Neural progenitor cell (in vitro differentiated cells): Measurements from ENCODE around the gene SLC6A7. TPM values are rescaled to one million over a fixed set of nuclear protein-coding genes. Genes with fewer than 3 reads are reported as not detected.

Source experiments
- DNase-seq: peaks from one replicate; pipeline ENCODE4 v3.0.0-alpha.2; 2016; ENCODE audit warnings: low spot score
- H2AFZ ChIP-seq: fragments of 200-600 bp; sonication (generic); replicated peaks from 2 replicates; pipeline ENCODE4 v1.6.1; 2016; ENCODE audit warnings: antibody characterized with exemption
- H3F3A ChIP-seq: fragments of 200-600 bp; sonication (generic); 2 replicates; pipeline ENCODE4 v1.6.1; 2016; ENCODE audit warnings: antibody characterized with exemption, low read depth
- H3K27ac ChIP-seq: fragments of 200-600 bp; sonication (generic); 2 replicates; pipeline ENCODE4 v1.5.1; 2016; ENCODE audit warnings: mild to moderate bottlenecking
- H3K27me3 ChIP-seq: fragments of 200-600 bp; sonication (generic); 2 replicates; pipeline ENCODE4 v1.6.1; 2016; ENCODE audit warnings: mild to moderate bottlenecking, moderate library complexity
- H3K36me3 ChIP-seq: fragments of 200-600 bp; sonication (generic); 2 replicates; pipeline ENCODE4 v1.5.1; 2016
- H3K4me1 ChIP-seq: fragments of 200-600 bp; sonication (generic); 2 replicates; pipeline ENCODE4 v1.6.1; 2016; ENCODE audit warnings: mixed run types
- H3K4me2 ChIP-seq: fragments of 200-600 bp; sonication (generic); 2 replicates; pipeline ENCODE4 v1.6.1; 2016
- H3K4me3 ChIP-seq: fragments of 200-600 bp; sonication (generic); 2 replicates; pipeline ENCODE4 v1.5.1; 2016
- H3K79me2 ChIP-seq: fragments of 200-600 bp; sonication (generic); 2 replicates; pipeline ENCODE4 v1.6.1; 2016; ENCODE audit warnings: low read depth
- H3K9ac ChIP-seq: fragments of 200-600 bp; sonication (generic); 2 replicates; pipeline ENCODE4 v1.6.1; 2016
- H3K9me3 ChIP-seq: fragments of 200-600 bp; sonication (generic); 2 replicates; pipeline ENCODE4 v1.5.1; 2016; ENCODE audit warnings: low read depth
- H4K20me1 ChIP-seq: fragments of 200-600 bp; sonication (generic); 2 replicates; pipeline ENCODE4 v1.6.1; 2016; ENCODE audit warnings: low read depth
- H3K27ac Mint-ChIP-seq: 3 replicates; pipeline ENCODE4 v1.8.0; 2021; ENCODE audit warnings: mixed read lengths
- H3K27me3 Mint-ChIP-seq: 2 replicates; pipeline ENCODE4 v1.8.0; 2022; ENCODE audit warnings: low read depth, mild to moderate bottlenecking, inconsistent platforms, moderate library complexity, mixed read lengths; ENCODE audit not compliant: insufficient read depth
- H3K36me3 Mint-ChIP-seq: 3 replicates; pipeline ENCODE4 v1.8.0; 2021; ENCODE audit warnings: mixed read lengths
- H3K4me1 Mint-ChIP-seq: 3 replicates; pipeline ENCODE4 v1.8.0; 2021; ENCODE audit warnings: mixed read lengths
- H3K4me3 Mint-ChIP-seq: 3 replicates; pipeline ENCODE4 v1.8.0; 2021; ENCODE audit warnings: mild to moderate bottlenecking, moderate library complexity, mixed read lengths
- H3K9me3 Mint-ChIP-seq: 3 replicates; pipeline ENCODE4 v1.8.0; 2020; ENCODE audit warnings: mixed read lengths
- CTCF ChIP-seq: fragments of 200-600 bp; sonication (generic); IDR thresholded peaks from 2 replicates; pipeline ENCODE4 v1.5.1; 2017; ENCODE audit warnings: antibody characterized with exemption, mild to moderate bottlenecking
- EZH2 ChIP-seq: fragments of 200-600 bp; sonication (generic); IDR thresholded peaks from 2 replicates; pipeline ENCODE4 v1.6.1; 2017; ENCODE audit warnings: antibody characterized with exemption, mild to moderate bottlenecking, moderate library complexity
- EZH2phosphoT487 ChIP-seq: fragments of 200-600 bp; sonication (generic); IDR thresholded peaks from 2 replicates; pipeline ENCODE4 v1.6.1; 2017; ENCODE audit warnings: antibody characterized with exemption
- total RNA-seq: library from RNA; depleted of rRNA; stranded (reverse); fragments of >200 nt; gene quantifications from 2 replicates; pipeline ENCODE4 v1.2.3, GENCODE V29; 2015; ENCODE audit warnings: low replicate concordance

Gene SLC6A7
- total RNA-seq, 1 donor from 2014 or later: not detected

- H3K4me3 Mint-ChIP-seq: no peak overlapping the region
- no peaks in the 10 kb centered on the region for H3K79me2 ChIP-seq
- H3K36me3 ChIP-seq: no peaks in the 10 kb centered on the region
- H3K27me3 ChIP-seq: peaks cover under 1% of the 10 kb centered on the region
- no peak for DNase-seq
- no peaks in the 10 kb centered on the region for H4K20me1 ChIP-seq
- no peak overlapping the region for H2AFZ ChIP-seq
- H3K4me2 ChIP-seq: no peak overlapping the region
- H3K9ac ChIP-seq: no peak overlapping the region
- H3K4me1 ChIP-seq: peaks cover 19% of the 10 kb centered on the region
- H3K27me3 Mint-ChIP-seq: peaks cover 17% of the 10 kb centered on the region
- peaks cover 51% of the 10 kb centered on the region for H3K4me1 Mint-ChIP-seq
- H3K27ac Mint-ChIP-seq: peak overlapping the region; percentile 91
- H3K4me3 ChIP-seq: no peak overlapping the region
- H3K36me3 Mint-ChIP-seq: no peaks in the 10 kb centered on the region
- no peaks in the 10 kb centered on the region for H3K9me3 Mint-ChIP-seq
- H3F3A ChIP-seq: peaks cover 9% of the 10 kb centered on the region
- no peak overlapping the region for H3K27ac ChIP-seq
- no peaks in the 10 kb centered on the region for H3K9me3 ChIP-seq
- no peak for TF ChIP-seq EZH2phosphoT487
- no peak for TF ChIP-seq EZH2
- no peak for TF ChIP-seq CTCF
Measured at GRCh38 chr5:150158170-150158949, 31.5 kb upstream of the SLC6A7 start.

GRCh38 chr5:150159031-150159430 is 30.8 kb upstream of the SLC6A7 start:
- Histone ChIP-seq H3K9me3 (no peaks in the 10 kb centered on the region), H3K27ac (no peak overlapping the region), H3F3A (peaks cover 9% of the 10 kb centered on the region), H3K79me2 (no peaks in the 10 kb centered on the region), H4K20me1 (no peaks in the 10 kb centered on the region), H3K36me3 (no peaks in the 10 kb centered on the region), H3K4me1 (peaks cover 16% of the 10 kb centered on the region), H3K27me3 (peaks cover 7% of the 10 kb centered on the region), H3K4me2 (no peak overlapping the region), H2AFZ (no peak overlapping the region), H3K9ac (no peak overlapping the region), H3K4me3 (no peak overlapping the region)
- Mint-ChIP-seq H3K36me3 (no peaks in the 10 kb centered on the region), H3K9me3 (no peaks in the 10 kb centered on the region), H3K4me3 (no peak overlapping the region), H3K27ac (peak overlapping the region; percentile 91), H3K4me1 (peaks cover 51% of the 10 kb centered on the region), H3K27me3 (peaks cover 16% of the 10 kb centered on the region)
- TF ChIP-seq EZH2 (no peak), CTCF (no peak), EZH2phosphoT487 (no peak)
- no peak for DNase-seq

- H3K27ac Mint-ChIP-seq: no peak overlapping the region
- H3K79me2 ChIP-seq: no peaks in the 10 kb centered on the region
- no peak for TF ChIP-seq CTCF
- TF ChIP-seq EZH2: no peak
Measured at GRCh38 chr5:150159741-150160179, 30.1 kb upstream of the SLC6A7 start.

More at GRCh38 chr5:150159741-150160179, 30.1 kb upstream of the SLC6A7 start:
- no peak overlapping the region for H3K4me2 ChIP-seq
- Mint-ChIP-seq H3K4me1 (peaks cover 52% of the 10 kb centered on the region), H3K9me3 (no peaks in the 10 kb centered on the region), H3K27me3 (peaks cover 14% of the 10 kb centered on the region), H3K4me3 (no peak overlapping the region), H3K36me3 (no peaks in the 10 kb centered on the region)
- no peaks in the 10 kb centered on the region for H3K9me3 ChIP-seq
- DNase-seq: no peak
- H3K27me3 ChIP-seq: peaks cover 14% of the 10 kb centered on the region
- H3K9ac ChIP-seq: no peak overlapping the region
- no peaks in the 10 kb centered on the region for H4K20me1 ChIP-seq
- no peak overlapping the region for H2AFZ ChIP-seq
- no peaks in the 10 kb centered on the region for H3K36me3 ChIP-seq
- no peak overlapping the region for H3K27ac ChIP-seq
- peaks cover 8% of the 10 kb centered on the region for H3F3A ChIP-seq
- no peak overlapping the region for H3K4me3 ChIP-seq
- peaks cover 10% of the 10 kb centered on the region for H3K4me1 ChIP-seq
